Raji (cell line): Measurements from ENCODE around the gene ILDR1.

Source experiments
- POLR2A ChIP-seq: IDR thresholded peaks from 2 replicates; pipeline ENCODE4 v1.6.1; 2011; ENCODE audit warnings: low read depth, low read length, control low read depth; ENCODE audit not compliant: insufficient read depth

Gene ILDR1

GRCh38 chr3:122021811-122022401, at the start of gene ILDR1:
TSS of gene ILDR1 (minus strand) at chr3:122022247. CDS start at chr3:122022077, 170 bp downstream.
- peak; percentile 28; the same call in 1 of the 2 replicates for TF ChIP-seq POLR2A

DNA sequence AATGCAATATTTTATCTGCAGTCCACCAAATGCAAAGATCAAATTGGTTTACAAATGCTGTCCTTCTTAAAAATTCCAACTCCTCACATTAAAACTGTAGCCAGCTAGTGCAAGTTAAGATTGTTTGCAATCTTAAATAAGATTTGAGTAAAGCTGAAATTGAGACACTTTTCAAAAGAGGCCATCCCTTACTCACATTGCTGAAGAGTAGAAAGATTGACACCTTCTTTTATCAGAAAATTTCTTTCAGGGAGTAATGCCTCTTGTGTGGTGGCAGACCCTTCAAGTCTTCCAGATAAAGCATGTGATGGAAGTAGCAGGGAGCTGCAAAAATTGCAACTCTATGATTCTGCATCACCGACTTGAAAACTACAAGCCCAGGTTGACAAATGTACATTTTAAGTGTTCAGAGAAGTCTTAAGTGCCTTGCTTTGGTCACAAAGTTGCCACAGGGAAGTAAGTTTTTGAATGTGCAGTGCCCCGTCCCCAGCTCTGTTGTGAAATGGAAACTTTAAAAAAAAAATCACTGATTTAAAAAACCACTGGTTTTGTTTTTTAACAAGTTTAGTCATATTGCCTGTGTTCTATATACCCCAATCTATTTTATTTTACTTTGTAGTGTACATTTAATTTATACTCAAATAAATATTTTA, 45.7 kb upstream of the ILDR1 start:
- TF ChIP-seq POLR2A = no peak

DNA sequence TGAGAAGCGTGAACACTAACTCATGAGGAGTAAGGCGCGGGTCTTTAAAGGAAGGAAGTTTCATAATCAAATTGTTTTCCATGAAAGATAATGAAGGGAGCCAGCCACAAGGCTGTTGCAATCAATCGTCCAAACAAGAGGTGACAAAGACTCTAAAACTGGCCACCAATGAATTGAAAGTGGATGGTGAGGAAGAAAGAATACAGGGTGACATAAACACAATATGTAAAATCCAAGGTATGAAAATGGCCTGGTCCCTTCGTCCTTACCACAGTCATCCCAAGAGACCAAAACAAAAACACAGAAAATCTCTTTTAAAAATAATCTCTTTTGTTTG, 45.1 kb upstream of the ILDR1 start:
- no peak for TF ChIP-seq POLR2A

DNA sequence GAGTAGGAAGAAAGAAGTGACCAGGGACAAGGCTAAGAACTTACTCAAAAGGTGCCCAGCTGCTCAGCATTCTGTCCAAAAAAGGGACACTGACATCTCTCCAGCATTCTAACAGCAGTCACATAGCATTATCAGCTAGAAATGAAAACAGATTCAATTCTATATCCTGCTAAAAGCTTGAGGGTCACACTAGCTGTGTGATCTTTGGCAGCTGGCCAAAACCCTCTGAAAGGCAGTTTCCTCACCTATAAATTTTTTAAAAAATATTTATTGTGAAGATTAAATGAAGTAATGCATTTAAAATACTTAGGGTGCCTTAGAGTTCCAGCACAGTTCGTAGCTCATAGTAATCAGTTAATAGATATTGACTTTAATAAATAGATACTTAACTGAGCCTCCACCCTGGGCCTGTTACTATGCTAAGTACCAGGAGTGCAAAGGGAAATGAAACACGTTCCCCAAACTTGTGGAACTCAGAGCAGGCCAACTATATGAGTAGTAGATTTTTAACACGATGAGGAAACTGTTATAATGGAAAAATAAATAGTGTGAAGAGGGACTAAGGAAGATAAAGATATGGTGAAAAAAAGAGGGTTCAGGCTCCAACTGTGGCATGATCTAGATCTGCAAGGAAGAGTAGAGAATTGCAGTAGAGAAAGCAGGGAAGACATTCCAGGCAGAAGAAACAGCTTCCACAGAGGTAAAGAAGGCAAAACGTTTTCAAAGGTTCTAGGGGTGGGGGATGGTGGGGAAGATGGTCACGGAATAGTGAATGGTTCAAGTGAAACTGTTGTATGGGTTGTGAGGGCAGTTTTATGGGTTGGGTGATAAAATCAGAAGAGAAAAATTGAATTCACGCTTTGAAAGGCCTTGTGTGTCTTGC, 44.5 kb upstream of the ILDR1 start:
- no peak for TF ChIP-seq POLR2A

GRCh38 chr3:122064326-122064725, 42.3 kb upstream of the ILDR1 start:
- TF ChIP-seq POLR2A = no peak

- no peak for TF ChIP-seq POLR2A
Observed at GRCh38 chr3:122063908-122064307, 41.9 kb upstream of the ILDR1 start.

DNA sequence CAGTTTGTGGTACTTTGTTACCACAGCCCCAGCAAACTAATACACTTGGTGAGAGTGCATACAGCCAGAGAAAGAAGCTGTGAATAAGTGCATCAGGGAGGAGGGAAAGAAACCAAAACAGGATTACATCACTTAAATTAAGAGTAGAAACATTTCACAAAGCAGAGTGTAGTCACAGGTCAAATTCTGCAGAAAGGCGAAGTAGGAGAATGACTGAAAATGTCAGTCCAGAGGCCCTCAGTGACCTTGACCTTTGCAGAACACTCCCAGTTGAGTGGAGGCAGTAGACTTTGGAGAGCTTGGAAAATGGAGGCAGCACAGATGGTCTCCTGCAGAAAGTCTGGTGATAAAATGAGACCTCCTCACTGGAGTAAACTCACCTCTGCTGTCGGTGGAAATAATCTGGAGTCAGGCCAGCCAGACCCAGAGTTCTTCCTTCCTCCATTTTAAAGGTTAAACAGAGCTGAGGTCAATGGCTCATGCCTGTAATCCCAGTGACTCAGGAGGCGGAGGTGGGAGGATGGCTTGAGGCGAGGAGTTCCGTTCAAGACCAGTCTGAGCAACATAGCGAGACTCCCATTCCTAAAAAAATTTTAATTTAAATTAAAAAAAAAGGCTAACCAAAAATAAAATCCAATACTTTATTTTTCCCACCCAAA, 38.1 kb upstream of the ILDR1 start:
- no peak for TF ChIP-seq POLR2A

- TF ChIP-seq POLR2A = no peak
Observed at GRCh38 chr3:122058294-122058693, 36.2 kb upstream of the ILDR1 start.

DNA sequence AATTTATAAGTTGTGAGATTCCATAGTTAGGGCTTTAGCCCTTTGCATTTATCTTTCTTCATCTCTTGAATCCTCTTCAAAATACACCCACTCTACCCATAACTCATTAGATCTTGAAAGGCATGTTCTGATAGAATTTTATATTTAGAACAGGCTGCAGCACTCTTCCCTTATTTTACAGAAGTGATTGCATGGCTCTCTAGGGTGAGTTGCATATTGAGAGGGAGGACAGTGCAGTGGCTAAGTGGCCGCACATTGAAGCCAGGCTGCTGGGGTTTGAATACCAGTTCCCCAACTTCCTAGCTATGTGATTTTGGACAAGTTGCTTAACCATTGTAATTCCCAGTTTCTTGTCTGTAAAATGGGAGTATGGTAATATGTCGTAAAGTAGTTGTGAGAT, 35.6 kb upstream of the ILDR1 start:
- TF ChIP-seq POLR2A = no peak

DNA sequence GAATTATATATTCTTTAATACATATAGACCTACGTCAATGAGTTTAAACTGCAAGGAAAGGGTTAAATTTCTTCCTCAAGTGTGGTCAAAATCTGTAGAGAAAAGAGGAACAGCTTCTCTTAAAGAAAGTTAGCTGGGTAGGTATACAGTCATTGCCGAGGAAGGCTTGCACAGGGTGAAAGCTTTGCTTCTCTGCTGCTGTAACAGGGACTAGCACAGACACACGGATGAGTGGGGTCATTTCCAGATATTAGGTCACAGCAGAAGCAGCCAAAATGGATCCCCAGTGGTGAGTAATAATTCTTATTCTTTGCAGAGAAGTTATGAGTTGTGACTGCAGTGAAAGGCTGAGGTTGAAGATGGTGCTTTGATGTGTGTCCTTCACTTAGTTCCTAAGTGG, 33.2 kb upstream of the ILDR1 start, which contains the start of gene CD86:
Gene CD86, plus strand, starts transcription at position 148 of the 400 bp plus-strand sequence. Its CDS starts 128 bp downstream, at position 276.
- peak; percentile 87 for TF ChIP-seq POLR2A

DNA sequence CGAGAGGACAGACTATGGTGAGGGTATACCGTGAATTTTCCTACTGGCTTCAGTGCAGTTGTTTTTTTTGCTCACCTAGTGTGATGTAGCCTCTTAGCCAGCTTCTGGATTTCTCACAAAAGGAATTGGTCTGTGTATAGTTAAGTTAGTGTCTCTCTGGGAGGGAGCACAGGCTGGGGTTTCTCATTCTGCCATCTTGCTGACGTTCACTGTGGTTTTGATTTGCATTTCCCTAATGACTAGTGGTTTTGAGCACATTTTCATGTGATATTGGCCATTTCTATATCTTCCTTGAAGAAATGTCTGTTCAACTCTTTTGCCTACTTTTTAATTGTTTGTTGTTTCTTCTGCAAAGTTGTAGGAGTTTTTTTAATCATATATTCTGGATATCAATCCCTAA, 30.9 kb upstream of the ILDR1 start:
- no peak for TF ChIP-seq POLR2A

- no peak for TF ChIP-seq POLR2A
Observed at GRCh38 chr3:122033023-122033422, 11.0 kb upstream of the ILDR1 start.

- TF ChIP-seq POLR2A = no peak
Observed at GRCh38 chr3:122032531-122032930, 10.5 kb upstream of the ILDR1 start.

- no peak for TF ChIP-seq POLR2A
Observed at GRCh38 chr3:122031123-122031468, 9.0 kb upstream of the ILDR1 start.

DNA sequence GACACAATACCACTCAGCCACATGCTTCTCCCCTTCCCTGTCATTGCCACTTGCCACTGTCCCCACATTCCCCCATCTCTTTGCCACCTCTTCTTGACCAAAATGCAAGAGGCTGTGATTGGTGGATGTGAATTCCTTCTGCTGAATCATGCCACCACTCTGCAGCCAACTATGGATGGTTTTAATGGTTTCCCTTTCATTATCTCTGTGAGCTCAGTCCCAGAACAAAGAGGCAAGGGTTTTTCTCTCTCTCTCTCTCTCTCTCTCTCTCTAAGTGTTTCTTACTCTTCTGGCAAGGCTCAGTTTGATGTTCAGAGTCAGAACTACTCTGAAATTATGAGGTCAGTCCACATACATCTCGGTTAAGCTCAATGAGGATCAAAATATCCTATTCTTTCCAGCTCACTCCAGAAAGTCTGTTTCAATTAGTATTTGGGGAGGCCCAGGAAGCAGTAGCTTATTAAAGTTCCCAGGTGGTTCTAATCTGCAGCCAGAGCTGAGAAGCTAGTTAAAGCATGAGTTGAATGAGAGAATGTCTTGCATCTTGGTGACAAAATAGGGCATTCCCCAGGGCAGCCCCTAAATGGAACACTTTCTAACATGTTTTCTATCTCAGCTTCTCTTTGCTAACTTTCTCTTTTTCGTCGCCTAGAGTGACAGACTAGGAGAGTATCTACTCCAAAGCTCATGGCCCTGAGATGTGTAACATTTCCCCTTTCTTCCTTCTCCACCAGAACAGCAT, 8.5 kb upstream of the ILDR1 start:
- no peak for TF ChIP-seq POLR2A

DNA sequence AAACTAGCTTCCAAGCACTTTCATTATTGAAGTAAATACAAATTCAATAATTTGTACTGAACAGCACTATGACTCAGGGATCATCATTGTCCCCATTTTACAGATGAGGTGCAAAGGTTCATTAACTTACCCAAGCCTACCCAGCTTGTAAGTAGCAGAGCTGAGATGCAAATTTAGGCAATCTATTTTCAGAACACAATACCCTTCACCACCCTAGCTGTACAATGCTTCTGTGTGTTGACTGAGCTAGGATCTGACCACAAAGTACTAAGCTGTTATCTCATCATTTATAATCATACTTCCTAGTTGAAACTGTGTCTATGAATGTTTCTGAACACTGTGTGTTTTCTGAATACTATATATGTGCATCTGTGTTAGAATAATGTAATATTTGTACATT, 3.2 kb upstream of the ILDR1 start:
- TF ChIP-seq POLR2A = no peak

GRCh38 chr3:122024800-122025199, 2.8 kb upstream of the ILDR1 start:
- TF ChIP-seq POLR2A = no peak
